Measurements from ENCODE around the gene PADI4.

DNA sequence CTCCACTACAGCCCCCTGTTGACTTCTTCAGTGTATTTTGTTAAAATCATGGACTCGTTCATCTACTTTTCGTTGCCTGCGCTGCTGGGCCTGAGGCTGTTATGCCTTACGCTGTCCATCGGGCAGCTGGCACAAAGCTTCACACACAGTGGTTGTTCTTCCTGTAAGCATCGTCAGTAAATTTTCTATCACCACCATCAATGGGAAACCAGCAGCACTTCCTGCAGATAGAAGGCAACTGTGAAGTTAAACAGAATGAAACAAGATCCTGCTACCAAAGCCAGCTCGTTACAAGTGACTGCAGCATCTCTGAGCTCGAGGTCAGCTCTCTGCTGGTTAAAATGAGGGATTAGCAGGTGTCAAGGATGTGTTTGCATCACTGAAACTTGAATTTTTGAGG, 42.1 kb downstream of the PADI4 start:
- TF ChIP-seq, protein P1, sequence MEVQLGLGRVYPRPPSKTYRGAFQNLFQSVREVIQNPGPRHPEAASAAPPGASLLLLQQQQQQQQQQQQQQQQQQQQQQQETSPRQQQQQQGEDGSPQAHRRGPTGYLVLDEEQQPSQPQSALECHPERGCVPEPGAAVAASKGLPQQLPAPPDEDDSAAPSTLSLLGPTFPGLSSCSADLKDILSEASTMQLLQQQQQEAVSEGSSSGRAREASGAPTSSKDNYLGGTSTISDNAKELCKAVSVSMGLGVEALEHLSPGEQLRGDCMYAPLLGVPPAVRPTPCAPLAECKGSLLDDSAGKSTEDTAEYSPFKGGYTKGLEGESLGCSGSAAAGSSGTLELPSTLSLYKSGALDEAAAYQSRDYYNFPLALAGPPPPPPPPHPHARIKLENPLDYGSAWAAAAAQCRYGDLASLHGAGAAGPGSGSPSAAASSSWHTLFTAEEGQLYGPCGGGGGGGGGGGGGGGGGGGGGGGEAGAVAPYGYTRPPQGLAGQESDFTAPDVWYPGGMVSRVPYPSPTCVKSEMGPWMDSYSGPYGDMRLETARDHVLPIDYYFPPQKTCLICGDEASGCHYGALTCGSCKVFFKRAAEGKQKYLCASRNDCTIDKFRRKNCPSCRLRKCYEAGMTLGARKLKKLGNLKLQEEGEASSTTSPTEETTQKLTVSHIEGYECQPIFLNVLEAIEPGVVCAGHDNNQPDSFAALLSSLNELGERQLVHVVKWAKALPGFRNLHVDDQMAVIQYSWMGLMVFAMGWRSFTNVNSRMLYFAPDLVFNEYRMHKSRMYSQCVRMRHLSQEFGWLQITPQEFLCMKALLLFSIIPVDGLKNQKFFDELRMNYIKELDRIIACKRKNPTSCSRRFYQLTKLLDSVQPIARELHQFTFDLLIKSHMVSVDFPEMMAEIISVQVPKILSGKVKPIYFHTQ (CRISPR knock-in tag; IDR thresholded peaks at IDR 0.05) = no peak
- TF ChIP-seq RELA (CRISPR knock-in tag; IDR thresholded peaks at IDR 0.05; ENCODE audit: borderline replicate concordance) (no peak), CBFB (CRISPR knock-in tag; IDR thresholded peaks at IDR 0.05; ENCODE audit: low read depth) (no peak), AFF4 (CRISPR knock-in tag; IDR thresholded peaks at IDR 0.05; ENCODE audit: borderline replicate concordance) (no peak)
